ENCODE measurements around the gene NPC1L1.

DNA sequence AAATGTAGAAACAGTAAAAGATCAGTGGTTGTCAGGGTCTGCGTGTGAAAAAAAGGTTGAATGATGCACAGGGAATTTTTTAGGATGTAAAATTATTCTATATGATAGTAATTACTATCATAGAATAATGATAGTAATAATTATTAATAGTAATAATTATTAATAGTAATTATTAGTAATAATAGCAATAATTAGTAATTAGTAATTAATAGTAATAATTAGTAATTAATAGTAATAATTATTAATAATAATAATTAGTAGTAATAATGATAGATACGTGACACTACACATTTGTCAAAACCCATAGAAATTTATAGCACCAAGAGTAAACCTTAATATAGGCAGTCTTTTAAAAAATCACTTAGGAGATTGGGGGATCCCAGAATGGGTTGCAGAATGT is 46.2 kb downstream of the NPC1L1 start:
- TF ChIP-seq, protein P1, sequence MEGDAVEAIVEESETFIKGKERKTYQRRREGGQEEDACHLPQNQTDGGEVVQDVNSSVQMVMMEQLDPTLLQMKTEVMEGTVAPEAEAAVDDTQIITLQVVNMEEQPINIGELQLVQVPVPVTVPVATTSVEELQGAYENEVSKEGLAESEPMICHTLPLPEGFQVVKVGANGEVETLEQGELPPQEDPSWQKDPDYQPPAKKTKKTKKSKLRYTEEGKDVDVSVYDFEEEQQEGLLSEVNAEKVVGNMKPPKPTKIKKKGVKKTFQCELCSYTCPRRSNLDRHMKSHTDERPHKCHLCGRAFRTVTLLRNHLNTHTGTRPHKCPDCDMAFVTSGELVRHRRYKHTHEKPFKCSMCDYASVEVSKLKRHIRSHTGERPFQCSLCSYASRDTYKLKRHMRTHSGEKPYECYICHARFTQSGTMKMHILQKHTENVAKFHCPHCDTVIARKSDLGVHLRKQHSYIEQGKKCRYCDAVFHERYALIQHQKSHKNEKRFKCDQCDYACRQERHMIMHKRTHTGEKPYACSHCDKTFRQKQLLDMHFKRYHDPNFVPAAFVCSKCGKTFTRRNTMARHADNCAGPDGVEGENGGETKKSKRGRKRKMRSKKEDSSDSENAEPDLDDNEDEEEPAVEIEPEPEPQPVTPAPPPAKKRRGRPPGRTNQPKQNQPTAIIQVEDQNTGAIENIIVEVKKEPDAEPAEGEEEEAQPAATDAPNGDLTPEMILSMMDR (IDR thresholded peaks at IDR 0.05; ENCODE audit: low read depth, low read length, poor library complexity, severe bottlenecking): no peak
- no peak for TF ChIP-seq EZH2phosphoT487 (IDR thresholded peaks at IDR 0.05; ENCODE audit: borderline replicate concordance, low read length)

All from DOHH2 (cell line).